Fibroblast of the aortic adventitia (primary cell): ENCODE measurements around the gene POFUT1. TPM values are rescaled to one million over a fixed set of nuclear protein-coding genes. Genes with fewer than 3 reads are reported as not detected.

Experiments used
- DNase-seq: peaks from one replicate; pipeline ENCODE4 v3.0.0-alpha.2; 2010; ENCODE audit warnings: low read depth
- H3K4me3 ChIP-seq: 2 replicates; pipeline ENCODE4 v1.5.1; 2011; ENCODE audit warnings: low read depth, mild to moderate bottlenecking, control low read depth, low read length, moderate library complexity
- CTCF ChIP-seq: IDR thresholded peaks from 2 replicates; pipeline ENCODE4 v1.5.1; 2011; ENCODE audit warnings: mild to moderate bottlenecking, low read length, control low read depth, inconsistent platforms; ENCODE audit not compliant: insufficient read depth
- total RNA-seq: library from RNA; depleted of rRNA; stranded (reverse); fragments of >200 nt; gene quantifications from 2 replicates; pipeline ENCODE4 v1.2.3, GENCODE V29; 2012; ENCODE audit warnings: low replicate concordance

The POFUT1 gene
- total RNA-seq, 1 donor = 47.8 TPM

GRCh38 chr20:32278199-32278643, 70.5 kb downstream of the POFUT1 start:
- no peak for TF ChIP-seq CTCF
- H3K4me3 ChIP-seq = peak overlapping the region; percentile 95
- DNase-seq = peak; percentile 23

GRCh38 chr20:32281711-32282110, 74.0 kb downstream of the POFUT1 start:
- TF ChIP-seq CTCF = no peak
- DNase-seq = no peak
- no peak overlapping the region for H3K4me3 ChIP-seq

GRCh38 chr20:32282461-32282860, 74.8 kb downstream of the POFUT1 start:
- no peak for TF ChIP-seq CTCF
- DNase-seq = no peak
- no peak overlapping the region for H3K4me3 ChIP-seq

- no peak overlapping the region for H3K4me3 ChIP-seq
- DNase-seq = no peak
- TF ChIP-seq CTCF = no peak
These were observed 77.5 kb downstream of the POFUT1 start for GRCh38 chr20:32285082-32285620.

GRCh38 chr20:32285621-32286371, 78.1 kb downstream of the POFUT1 start:
- DNase-seq = peak; percentile 67
- no peak for TF ChIP-seq CTCF

GRCh38 chr20:32287231-32287638, 79.6 kb downstream of the POFUT1 start:
- H3K4me3 ChIP-seq = no peak overlapping the region
- TF ChIP-seq CTCF = no peak
- DNase-seq = no peak

More at GRCh38 chr20:32285621-32286371, 78.1 kb downstream of the POFUT1 start:
- no peak overlapping the region for H3K4me3 ChIP-seq

Other genes starting within 250 kb of the POFUT1 start
- not detected in 2 replicates for gene XKR7, start 239.7 kb upstream of the POFUT1 start, total RNA-seq
- not detected in 2 replicates for gene CCM2L, start 197.4 kb upstream of the POFUT1 start, total RNA-seq
- not detected in 2 replicates for gene HCK, start 155.6 kb upstream of the POFUT1 start, total RNA-seq
- gene TM9SF4, start 98.2 kb upstream of the POFUT1 start, total RNA-seq = 20.0 and 41.1 TPM in 2 replicates
- gene PLAGL2, start 137 bp upstream of the POFUT1 start, total RNA-seq = 1.8 and 4.2 TPM in 2 replicates
- 33.1 and 36.8 TPM in 2 replicates for gene KIF3B, start 69.8 kb downstream of the POFUT1 start, total RNA-seq
- gene ASXL1, start 150.5 kb downstream of the POFUT1 start, total RNA-seq = 57.4 and 85.9 TPM in 2 replicates